ENCODE results near the gene TTN. TPM values are rescaled to one million over a fixed set of nuclear protein-coding genes. Genes with fewer than 3 reads are reported as not detected.

The TTN gene
- polyA plus RNA-seq, 4 donors = 0.36 to 1.5 (median 0.76) TPM

- no peaks in the 10 kb centered on the region for H3K27me3 ChIP-seq (ENCODE audit: control insufficient read depth in 3 of 3, insufficient read depth in 3 of 3, low read length in 3 of 3)
- FAIRE-seq (no peak), DNase-seq (no peak)
- no peaks in the 10 kb centered on the region for H3K36me3 ChIP-seq (ENCODE audit: control insufficient read depth in 3 of 3, insufficient read depth in 2 of 3, low read depth in 1 of 3, low read length in 3 of 3)
- no peaks in the 10 kb centered on the region for H3K9me3 ChIP-seq (ENCODE audit: control insufficient read depth in 2 of 2, insufficient read depth in 1 of 2, low read depth in 1 of 2, low read length in 1 of 2)
- 73 to 90% (median 82%) methylated on average over 9 of the region's 9 CpGs for WGBS, 3 donors
- peaks cover 0 to under 1% (median 0%) of the 10 kb centered on the region in 3 donors for H3K4me1 ChIP-seq (ENCODE audit: control insufficient read depth in 3 of 3, insufficient read depth in 2 of 3, low read depth in 1 of 3, low read length in 2 of 3)
- H3K4me3 ChIP-seq (ENCODE audit: low read depth in 1 of 3, low read length in 3 of 3) = no peak overlapping the region
- no peak overlapping the region for H3K27ac ChIP-seq (ENCODE audit: low read depth in 1 of 3, low read length in 2 of 3)
These were observed 88.2 kb downstream of the TTN start for GRCh38 chr2:178718988-178719387.

GRCh38 chr2:178718283-178718682, 88.9 kb downstream of the TTN start:
- FAIRE-seq (no peak), DNase-seq (no peak)
- Histone ChIP-seq H3K9me3 (ENCODE audit: control insufficient read depth in 2 of 2, insufficient read depth in 1 of 2, low read depth in 1 of 2, low read length in 1 of 2) (no peaks in the 10 kb centered on the region), H3K4me3 (ENCODE audit: low read depth in 1 of 3, low read length in 3 of 3) (no peak overlapping the region), H3K27me3 (ENCODE audit: control insufficient read depth in 3 of 3, insufficient read depth in 3 of 3, low read length in 3 of 3) (no peaks in the 10 kb centered on the region), H3K4me1 (ENCODE audit: control insufficient read depth in 3 of 3, insufficient read depth in 2 of 3, low read depth in 1 of 3, low read length in 2 of 3) (no peaks in the 10 kb centered on the region), H3K36me3 (ENCODE audit: control insufficient read depth in 3 of 3, insufficient read depth in 2 of 3, low read depth in 1 of 3, low read length in 3 of 3) (no peaks in the 10 kb centered on the region), H3K27ac (ENCODE audit: low read depth in 1 of 3, low read length in 2 of 3) (no peak overlapping the region)
- WGBS, 3 donors = 46 to 60% (median 56%) methylated on average over 2 of the region's 2 CpGs

GRCh38 chr2:178716394-178716793, 90.8 kb downstream of the TTN start:
- whole genome bisulfite sequencing, 3 donors = 92 to 93% (median 93%) methylated on average over 2 of the region's 2 CpGs
- no peak for FAIRE-seq

GRCh38 chr2:178715366-178715765, 91.9 kb downstream of the TTN start:
- H3K27me3 ChIP-seq (ENCODE audit: control insufficient read depth in 3 of 3, insufficient read depth in 3 of 3, low read length in 3 of 3) = no peaks in the 10 kb centered on the region
- no peaks in the 10 kb centered on the region for H3K36me3 ChIP-seq (ENCODE audit: control insufficient read depth in 3 of 3, insufficient read depth in 2 of 3, low read depth in 1 of 3, low read length in 3 of 3)
- 78 to 88% (median 80%) methylated on average over 6 of the region's 6 CpGs for WGBS, 3 donors
- DNase-seq (no peak), FAIRE-seq (no peak)
- H3K9me3 ChIP-seq (ENCODE audit: control insufficient read depth in 2 of 2, insufficient read depth in 1 of 2, low read depth in 1 of 2, low read length in 1 of 2) = no peaks in the 10 kb centered on the region
- H3K27ac ChIP-seq (ENCODE audit: low read depth in 1 of 3, low read length in 2 of 3) = no peak overlapping the region
- H3K4me1 ChIP-seq (ENCODE audit: control insufficient read depth in 3 of 3, insufficient read depth in 2 of 3, low read depth in 1 of 3, low read length in 2 of 3) = no peaks in the 10 kb centered on the region
- no peak overlapping the region for H3K4me3 ChIP-seq (ENCODE audit: low read depth in 1 of 3, low read length in 3 of 3)

More at GRCh38 chr2:178716394-178716793, 90.8 kb downstream of the TTN start:
- no peaks in the 10 kb centered on the region for H3K4me1 ChIP-seq (ENCODE audit: control insufficient read depth in 3 of 3, insufficient read depth in 2 of 3, low read depth in 1 of 3, low read length in 2 of 3)
- no peak for DNase-seq
- no peak overlapping the region for H3K27ac ChIP-seq (ENCODE audit: low read depth in 1 of 3, low read length in 2 of 3)
- no peak overlapping the region for H3K4me3 ChIP-seq (ENCODE audit: low read depth in 1 of 3, low read length in 3 of 3)
- H3K27me3 ChIP-seq (ENCODE audit: control insufficient read depth in 3 of 3, insufficient read depth in 3 of 3, low read length in 3 of 3) = no peaks in the 10 kb centered on the region
- no peaks in the 10 kb centered on the region for H3K9me3 ChIP-seq (ENCODE audit: control insufficient read depth in 2 of 2, insufficient read depth in 1 of 2, low read depth in 1 of 2, low read length in 1 of 2)
- no peaks in the 10 kb centered on the region for H3K36me3 ChIP-seq (ENCODE audit: control insufficient read depth in 3 of 3, insufficient read depth in 2 of 3, low read depth in 1 of 3, low read length in 3 of 3)

GRCh38 chr2:178707476-178707875, 99.7 kb downstream of the TTN start:
- Histone ChIP-seq H3K27ac (ENCODE audit: low read depth in 1 of 3, low read length in 2 of 3) (no peak overlapping the region), H3K4me3 (ENCODE audit: low read depth in 1 of 3, low read length in 3 of 3) (no peak overlapping the region), H3K27me3 (ENCODE audit: control insufficient read depth in 3 of 3, insufficient read depth in 3 of 3, low read length in 3 of 3) (no peaks in the 10 kb centered on the region), H3K4me1 (ENCODE audit: control insufficient read depth in 3 of 3, insufficient read depth in 2 of 3, low read depth in 1 of 3, low read length in 2 of 3) (no peaks in the 10 kb centered on the region), H3K9me3 (ENCODE audit: control insufficient read depth in 2 of 2, insufficient read depth in 1 of 2, low read depth in 1 of 2, low read length in 1 of 2) (no peaks in the 10 kb centered on the region), H3K36me3 (ENCODE audit: control insufficient read depth in 3 of 3, insufficient read depth in 2 of 3, low read depth in 1 of 3, low read length in 3 of 3) (no peaks in the 10 kb centered on the region)
- DNase-seq = no peak
- no peak for FAIRE-seq
- WGBS, 3 donors = 63 to 81% (median 70%) methylated on average over 2 of the region's 2 CpGs

- Histone ChIP-seq H3K27me3 (ENCODE audit: control insufficient read depth in 3 of 3, insufficient read depth in 3 of 3, low read length in 3 of 3) (no peaks in the 10 kb centered on the region), H3K27ac (ENCODE audit: low read depth in 1 of 3, low read length in 2 of 3) (no peak overlapping the region), H3K4me1 (ENCODE audit: control insufficient read depth in 3 of 3, insufficient read depth in 2 of 3, low read depth in 1 of 3, low read length in 2 of 3) (no peaks in the 10 kb centered on the region), H3K9me3 (ENCODE audit: control insufficient read depth in 2 of 2, insufficient read depth in 1 of 2, low read depth in 1 of 2, low read length in 1 of 2) (no peaks in the 10 kb centered on the region), H3K36me3 (ENCODE audit: control insufficient read depth in 3 of 3, insufficient read depth in 2 of 3, low read depth in 1 of 3, low read length in 3 of 3) (no peaks in the 10 kb centered on the region), H3K4me3 (ENCODE audit: low read depth in 1 of 3, low read length in 3 of 3) (no peak overlapping the region)
- 90 to 96% (median 93%) methylated on average over 5 of the region's 5 CpGs for WGBS, 3 donors
- FAIRE-seq (no peak), DNase-seq (no peak)
These were observed 102.3 kb downstream of the TTN start for GRCh38 chr2:178704876-178705275.

GRCh38 chr2:178702361-178702760, 104.9 kb downstream of the TTN start:
- Histone ChIP-seq H3K4me1 (ENCODE audit: control insufficient read depth in 3 of 3, insufficient read depth in 2 of 3, low read depth in 1 of 3, low read length in 2 of 3) (no peaks in the 10 kb centered on the region), H3K4me3 (ENCODE audit: low read depth in 1 of 3, low read length in 3 of 3) (no peak overlapping the region), H3K9me3 (ENCODE audit: control insufficient read depth in 2 of 2, insufficient read depth in 1 of 2, low read depth in 1 of 2, low read length in 1 of 2) (no peaks in the 10 kb centered on the region), H3K36me3 (ENCODE audit: control insufficient read depth in 3 of 3, insufficient read depth in 2 of 3, low read depth in 1 of 3, low read length in 3 of 3) (no peaks in the 10 kb centered on the region), H3K27me3 (ENCODE audit: control insufficient read depth in 3 of 3, insufficient read depth in 3 of 3, low read length in 3 of 3) (no peaks in the 10 kb centered on the region), H3K27ac (ENCODE audit: low read depth in 1 of 3, low read length in 2 of 3) (no peak overlapping the region)
- 90 to 92% (median 91%) methylated on average over 6 of the region's 6 CpGs for WGBS, 3 donors
- DNase-seq (no peak), FAIRE-seq (no peak)

- WGBS, 3 donors = 51 to 63% (median 63%) methylated on average over 9 of the region's 9 CpGs
- Histone ChIP-seq H3K4me1 (ENCODE audit: control insufficient read depth in 3 of 3, insufficient read depth in 2 of 3, low read depth in 1 of 3, low read length in 2 of 3) (no peaks in the 10 kb centered on the region), H3K9me3 (ENCODE audit: control insufficient read depth in 2 of 2, insufficient read depth in 1 of 2, low read depth in 1 of 2, low read length in 1 of 2) (no peaks in the 10 kb centered on the region), H3K36me3 (ENCODE audit: control insufficient read depth in 3 of 3, insufficient read depth in 2 of 3, low read depth in 1 of 3, low read length in 3 of 3) (no peaks in the 10 kb centered on the region), H3K4me3 (ENCODE audit: low read depth in 1 of 3, low read length in 3 of 3) (no peak overlapping the region), H3K27ac (ENCODE audit: low read depth in 1 of 3, low read length in 2 of 3) (no peak overlapping the region), H3K27me3 (ENCODE audit: control insufficient read depth in 3 of 3, insufficient read depth in 3 of 3, low read length in 3 of 3) (no peaks in the 10 kb centered on the region)
- no peak for FAIRE-seq
- peak; percentile 6 for DNase-seq
These were observed 106.3 kb downstream of the TTN start for GRCh38 chr2:178700922-178701342.

- Histone ChIP-seq H3K9me3 (ENCODE audit: control insufficient read depth in 2 of 2, insufficient read depth in 1 of 2, low read depth in 1 of 2, low read length in 1 of 2) (no peaks in the 10 kb centered on the region), H3K27me3 (ENCODE audit: control insufficient read depth in 3 of 3, insufficient read depth in 3 of 3, low read length in 3 of 3) (no peaks in the 10 kb centered on the region), H3K36me3 (ENCODE audit: control insufficient read depth in 3 of 3, insufficient read depth in 2 of 3, low read depth in 1 of 3, low read length in 3 of 3) (no peaks in the 10 kb centered on the region), H3K27ac (ENCODE audit: low read depth in 1 of 3, low read length in 2 of 3) (no peak overlapping the region), H3K4me3 (ENCODE audit: low read depth in 1 of 3, low read length in 3 of 3) (no peak overlapping the region), H3K4me1 (ENCODE audit: control insufficient read depth in 3 of 3, insufficient read depth in 2 of 3, low read depth in 1 of 3, low read length in 2 of 3) (no peaks in the 10 kb centered on the region)
- WGBS, 3 donors = 78 to 81% (median 79%) methylated on average over 3 of the region's 3 CpGs
- FAIRE-seq (no peak), DNase-seq (no peak)
These were observed 107.1 kb downstream of the TTN start for GRCh38 chr2:178700136-178700535.
